A549 (cell line): ENCODE measurements around the gene TRDN. TPM values are rescaled to one million over a fixed set of nuclear protein-coding genes. Genes with fewer than 3 reads are reported as not detected.

Experiments used
- ATAC-seq, 2 experiments: fragments of 200-7000 bp in 1 of 2; fragments of >200 bp in 1 of 2; cut with Nextera tagmentation in 1 of 2; cut with Tn5 transposase in 1 of 2; 3 replicates each; pipeline versions ENCODE4 v1.8.0 to v1.9.1; 2018 to 2020; ENCODE audit warnings: mild to moderate bottlenecking in 1 of 2, moderate library complexity in 1 of 2
- CTCF ChIA-PET: fragments of 300-600 bp; sonication (Branson Sonifier 250); formaldehyde crosslinking; extraction: SDS; loops from one replicate; lab custom pipeline; 2021; ENCODE audit warnings: antibody characterized with exemption, inconsistent platforms; lab: Yijun Ruan, JAX
- POLR2A ChIA-PET: fragments of 350-600 bp; formaldehyde crosslinking; extraction: SDS; loops from one replicate; lab custom pipeline; 2021; ENCODE audit warnings: antibody characterized with exemption, inconsistent platforms; lab: Yijun Ruan, JAX
- DNase-seq, 2 experiments: peaks; one replicate each; pipeline versions ENCODE4 v3.0.0 to v3.0.0-alpha.2; 2011 to 2016; ENCODE audit warnings: low read depth in 1 of 2, low spot score in 1 of 2
- FAIRE-seq: peaks from 2 replicates; lab custom pipeline; 2011; peaks lifted over from hg19 to GRCh38; lab: Jason Lieb, UNC
- H3K27ac ChIP-seq, 2 experiments: fragments of >200 bp; sonication (Bioruptor Twin); formaldehyde crosslinking; 3 replicates each; pipeline ENCODE4 v1.5.1; 2016 to 2017
- H3K4me1 ChIP-seq: fragments of >200 bp; sonication (Bioruptor Twin); formaldehyde crosslinking; 3 replicates; pipeline ENCODE4 v1.6.1; 2016
- H3K4me2 ChIP-seq: fragments of >200 bp; sonication (Bioruptor Twin); formaldehyde crosslinking; 3 replicates; pipeline ENCODE4 v1.6.1; 2016
- H3K4me3 ChIP-seq: fragments of >200 bp; sonication (Bioruptor Twin); formaldehyde crosslinking; 3 replicates; pipeline ENCODE4 v1.5.1; 2016
- H3K9me3 ChIP-seq: fragments of >200 bp; sonication (Bioruptor Twin); formaldehyde crosslinking; 3 replicates; pipeline ENCODE4 v1.6.1; 2016
- ATOH8 ChIP-seq: fragments of 250-450 bp; sonication (Bioruptor Pico); IDR thresholded peaks from 2 replicates; pipeline ENCODE4 v1.5.0; 2020; ENCODE audit warnings: low read depth, mild to moderate bottlenecking, moderate library complexity
- BCL3 ChIP-seq: fragments of >200 bp; sonication (Bioruptor Twin); formaldehyde crosslinking; IDR thresholded peaks from 3 replicates; pipeline ENCODE4 v1.6.1; 2016
- E2F6 ChIP-seq: IDR thresholded peaks from 2 replicates; pipeline ENCODE4 v1.6.1; 2012; ENCODE audit warnings: low read depth, borderline replicate concordance
- FOSB ChIP-seq: fragments of 250-450 bp; sonication (Bioruptor Pico); IDR thresholded peaks from 2 replicates; pipeline ENCODE4 v1.5.0; 2020; ENCODE audit warnings: mild to moderate bottlenecking, moderate library complexity
- FOSL2 ChIP-seq, 2 experiments: fragments of 450-650 bp in 1 of 2; fragments of >200 bp in 1 of 2; sonication (Bioruptor Twin) in 1 of 2; formaldehyde crosslinking; IDR thresholded peaks; 2 replicates each; pipeline versions ENCODE4 v1.5.0 to v1.6.1; 2016 to 2020; ENCODE audit warnings: mild to moderate bottlenecking in 1 of 2, moderate library complexity in 1 of 2
- GATA3 ChIP-seq: IDR thresholded peaks from 2 replicates; pipeline ENCODE4 v1.6.1; 2012; ENCODE audit warnings: borderline replicate concordance
- HOXA7 ChIP-seq: fragments of 250-450 bp; sonication (Bioruptor Pico); IDR thresholded peaks from 2 replicates; pipeline ENCODE4 v1.5.0; 2020; ENCODE audit warnings: mild to moderate bottlenecking, moderate library complexity
- JUN ChIP-seq, 2 experiments: fragments of >200 bp; sonication (Bioruptor Twin); formaldehyde crosslinking; IDR thresholded peaks; 2 replicates in 1 of 2; 3 replicates in 1 of 2; pipeline ENCODE4 v1.6.1; 2016 to 2017
- NPAS2 ChIP-seq: fragments of 250-450 bp; sonication (Bioruptor Pico); IDR thresholded peaks from 2 replicates; pipeline ENCODE4 v1.8.0; 2022; ENCODE audit warnings: mild to moderate bottlenecking, moderate library complexity, borderline replicate concordance
- PBX3 ChIP-seq: IDR thresholded peaks from 2 replicates; pipeline ENCODE4 v1.6.1; 2012
- PHF8 ChIP-seq: fragments of 200-600 bp; sonication (generic); IDR thresholded peaks from 2 replicates; pipeline ENCODE4 v1.6.1; 2016; ENCODE audit warnings: low read depth, mild to moderate bottlenecking, antibody characterized with exemption, moderate library complexity, borderline replicate concordance
- POLR2AphosphoS2 ChIP-seq: conservative IDR thresholded peaks from 2 replicates; pipeline ENCODE4 v1.6.1; 2012; ENCODE audit warnings: low read length, improper control_type of control experiment, inconsistent platforms
- RAD21 ChIP-seq, 2 experiments: fragments of >200 bp in 1 of 2; sonication (Bioruptor Twin) in 1 of 2; formaldehyde crosslinking in 1 of 2; IDR thresholded peaks in 1 of 2; conservative IDR thresholded peaks in 1 of 2; 2 replicates in 1 of 2; 3 replicates in 1 of 2; pipeline ENCODE4 v1.6.1; 2012 to 2018; ENCODE audit warnings: inconsistent platforms in 1 of 2
- RCOR1 ChIP-seq: fragments of 150-350 bp; IDR thresholded peaks from 2 replicates; pipeline ENCODE4 v1.6.1; 2014; ENCODE audit warnings: antibody characterized with exemption, low read length, low read depth
- RNF2 ChIP-seq: fragments of 200-600 bp; sonication (generic); IDR thresholded peaks from 2 replicates; pipeline ENCODE4 v1.6.1; 2016; ENCODE audit warnings: low read depth, mild to moderate bottlenecking, antibody characterized with exemption, moderate library complexity, borderline replicate concordance
- ZC3H11A ChIP-seq: fragments of 450-650 bp; IDR thresholded peaks from 2 replicates; pipeline ENCODE4 v1.6.1; 2014; ENCODE audit warnings: antibody characterized with exemption, mild to moderate bottlenecking
- ZSCAN20 ChIP-seq: fragments of 250-450 bp; sonication (Bioruptor Pico); IDR thresholded peaks from 2 replicates; pipeline ENCODE4 v1.8.0; 2022; ENCODE audit warnings: mild to moderate bottlenecking, moderate library complexity
- whole genome bisulfite sequencing: methylation state at CpG from one replicate; pipeline ENCODE4 v1.1.6; 2017; ENCODE audit errors: missing lambda C conversion rate; 5-methylcytosine and 5-hydroxymethylcytosine counted together
- polyA plus RNA-seq, 4 experiments: library from polyadenylated mRNA; depleted of rRNA in 3 of 4; stranded (reverse); fragments of >200 nt; fragmentation: RNase III in 1 of 4; extraction: RNeasy Plus Mini Kit Qiagen cat#74134 plus additional on column Dnase treatment in 1 of 4; gene quantifications; 2 replicates in 3 of 4; 3 replicates in 1 of 4; pipeline ENCODE4 v1.2.3, GENCODE V29; 2011 to 2017
- TF ChIP-seq, protein P1 (sequence below): fragments of 200-600 bp; sonication (generic); IDR thresholded peaks from 2 replicates; pipeline ENCODE4 v1.6.1; 2016; ENCODE audit warnings: antibody characterized with exemption, mild to moderate bottlenecking, moderate library complexity
- TF ChIP-seq, protein P2 (sequence below): fragments of 250-450 bp; sonication (Bioruptor Pico); IDR thresholded peaks from 2 replicates; pipeline ENCODE4 v1.5.0; 2021; ENCODE audit warnings: mild to moderate bottlenecking, moderate library complexity, borderline replicate concordance
- TF ChIP-seq, protein P3 (sequence below): fragments of 450-650 bp; IDR thresholded peaks from 2 replicates; pipeline ENCODE4 v1.6.1; 2014; ENCODE audit warnings: antibody characterized with exemption
- TF ChIP-seq, protein P4 (sequence below): fragments of >200 bp; sonication (Bioruptor Twin); formaldehyde crosslinking; IDR thresholded peaks from 2 replicates; pipeline ENCODE4 v1.6.1; 2016

Gene TRDN
- polyA plus RNA-seq, 2 of the 4 experiments (the other 2 are of a cell fraction) = not detected

DNA sequence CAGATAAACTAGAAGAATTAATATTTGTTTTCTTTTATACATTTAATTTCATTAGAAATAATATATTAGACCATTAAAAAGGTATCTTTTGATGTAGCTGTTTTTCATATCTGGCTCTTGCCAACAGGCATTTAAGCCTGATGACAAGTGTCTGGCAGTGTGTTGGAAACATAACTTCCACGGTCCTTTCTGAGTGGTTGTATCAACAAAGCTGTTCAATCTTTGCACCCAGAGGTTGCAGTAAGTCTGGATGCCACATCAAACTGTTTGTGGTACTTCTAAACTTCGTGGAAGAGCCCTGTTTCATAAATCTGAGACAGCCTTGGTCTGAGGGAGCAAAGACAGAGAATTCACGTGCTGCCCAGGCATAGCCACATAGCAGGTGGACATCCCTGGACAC, 197.4 kb downstream of the TRDN start:
- no peak for ATAC-seq
- TF ChIP-seq PHF8 = no peak
- no peak for TF ChIP-seq RNF2
- TF ChIP-seq, protein P1, sequence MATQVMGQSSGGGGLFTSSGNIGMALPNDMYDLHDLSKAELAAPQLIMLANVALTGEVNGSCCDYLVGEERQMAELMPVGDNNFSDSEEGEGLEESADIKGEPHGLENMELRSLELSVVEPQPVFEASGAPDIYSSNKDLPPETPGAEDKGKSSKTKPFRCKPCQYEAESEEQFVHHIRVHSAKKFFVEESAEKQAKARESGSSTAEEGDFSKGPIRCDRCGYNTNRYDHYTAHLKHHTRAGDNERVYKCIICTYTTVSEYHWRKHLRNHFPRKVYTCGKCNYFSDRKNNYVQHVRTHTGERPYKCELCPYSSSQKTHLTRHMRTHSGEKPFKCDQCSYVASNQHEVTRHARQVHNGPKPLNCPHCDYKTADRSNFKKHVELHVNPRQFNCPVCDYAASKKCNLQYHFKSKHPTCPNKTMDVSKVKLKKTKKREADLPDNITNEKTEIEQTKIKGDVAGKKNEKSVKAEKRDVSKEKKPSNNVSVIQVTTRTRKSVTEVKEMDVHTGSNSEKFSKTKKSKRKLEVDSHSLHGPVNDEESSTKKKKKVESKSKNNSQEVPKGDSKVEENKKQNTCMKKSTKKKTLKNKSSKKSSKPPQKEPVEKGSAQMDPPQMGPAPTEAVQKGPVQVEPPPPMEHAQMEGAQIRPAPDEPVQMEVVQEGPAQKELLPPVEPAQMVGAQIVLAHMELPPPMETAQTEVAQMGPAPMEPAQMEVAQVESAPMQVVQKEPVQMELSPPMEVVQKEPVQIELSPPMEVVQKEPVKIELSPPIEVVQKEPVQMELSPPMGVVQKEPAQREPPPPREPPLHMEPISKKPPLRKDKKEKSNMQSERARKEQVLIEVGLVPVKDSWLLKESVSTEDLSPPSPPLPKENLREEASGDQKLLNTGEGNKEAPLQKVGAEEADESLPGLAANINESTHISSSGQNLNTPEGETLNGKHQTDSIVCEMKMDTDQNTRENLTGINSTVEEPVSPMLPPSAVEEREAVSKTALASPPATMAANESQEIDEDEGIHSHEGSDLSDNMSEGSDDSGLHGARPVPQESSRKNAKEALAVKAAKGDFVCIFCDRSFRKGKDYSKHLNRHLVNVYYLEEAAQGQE = no peak
- TF ChIP-seq ZSCAN20 (CRISPR knock-in tag) = no peak
- TF ChIP-seq ATOH8 (CRISPR knock-in tag) = no peak
- TF ChIP-seq PBX3 = no peak
- no peak for TF ChIP-seq ZC3H11A
- no peak for TF ChIP-seq POLR2AphosphoS2
- TF ChIP-seq RAD21 (conservative IDR thresholded peaks at IDR 0.05 in 1 of 2, IDR thresholded peaks at IDR 0.05 in 1 of 2) = no peak
- TF ChIP-seq, protein P2, sequence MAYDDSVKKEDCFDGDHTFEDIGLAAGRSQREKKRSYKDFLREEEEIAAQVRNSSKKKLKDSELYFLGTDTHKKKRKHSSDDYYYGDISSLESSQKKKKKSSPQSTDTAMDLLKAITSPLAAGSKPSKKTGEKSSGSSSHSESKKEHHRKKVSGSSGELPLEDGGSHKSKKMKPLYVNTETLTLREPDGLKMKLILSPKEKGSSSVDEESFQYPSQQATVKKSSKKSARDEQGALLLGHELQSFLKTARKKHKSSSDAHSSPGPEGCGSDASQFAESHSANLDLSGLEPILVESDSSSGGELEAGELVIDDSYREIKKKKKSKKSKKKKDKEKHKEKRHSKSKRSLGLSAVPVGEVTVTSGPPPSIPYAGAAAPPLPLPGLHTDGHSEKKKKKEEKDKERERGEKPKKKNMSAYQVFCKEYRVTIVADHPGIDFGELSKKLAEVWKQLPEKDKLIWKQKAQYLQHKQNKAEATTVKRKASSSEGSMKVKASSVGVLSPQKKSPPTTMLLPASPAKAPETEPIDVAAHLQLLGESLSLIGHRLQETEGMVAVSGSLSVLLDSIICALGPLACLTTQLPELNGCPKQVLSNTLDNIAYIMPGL = no peak
- no peak for TF ChIP-seq FOSB (CRISPR knock-in tag)
- no peak for TF ChIP-seq NPAS2 (CRISPR knock-in tag)
- no peak for TF ChIP-seq BCL3
- 11% methylated on average over 3 of the region's 3 CpGs for WGBS
- FAIRE-seq = no peak
- no peaks in the 10 kb centered on the region for H3K9me3 ChIP-seq
- POLR2A ChIA-PET = no interaction called here
- H3K4me2 ChIP-seq = no peak overlapping the region
- no peak for DNase-seq
- H3K4me1 ChIP-seq = no peaks in the 10 kb centered on the region
- no peak overlapping the region for H3K4me3 ChIP-seq
- H3K27ac ChIP-seq = no peak overlapping the region
- CTCF ChIA-PET = no interaction called here

DNA sequence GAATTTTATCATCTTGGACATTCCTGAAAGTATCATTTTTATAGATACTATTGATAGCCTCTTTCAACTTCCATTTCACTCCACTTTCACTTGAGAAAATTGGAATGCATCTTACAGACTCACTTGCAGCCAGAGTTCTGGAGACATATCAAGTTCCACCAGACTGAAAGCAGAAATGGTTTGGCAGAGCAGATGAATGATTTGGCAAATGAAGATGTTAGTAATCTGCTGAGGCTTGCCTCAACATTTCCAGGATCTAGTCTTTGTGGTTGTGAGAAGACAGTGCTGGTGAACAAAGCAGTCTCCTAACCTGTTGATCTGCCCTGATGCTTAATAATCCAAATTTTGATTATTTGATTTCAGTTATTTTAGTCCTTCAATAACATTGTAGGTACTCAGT, 202.6 kb downstream of the TRDN start:
- POLR2A ChIA-PET = no interaction called here
- FAIRE-seq = no peak
- no peak for DNase-seq
- H3K9me3 ChIP-seq = no peaks in the 10 kb centered on the region
- H3K4me3 ChIP-seq = no peak overlapping the region
- no peak for ATAC-seq
- CTCF ChIA-PET = no interaction called here
- H3K27ac ChIP-seq = no peak overlapping the region
- no peak overlapping the region for H3K4me2 ChIP-seq
- no peaks in the 10 kb centered on the region for H3K4me1 ChIP-seq
- TF ChIP-seq FOSL2 (IDR thresholded peaks at IDR 0.05) = no peak
- TF ChIP-seq FOSL2 (CRISPR knock-in tag; IDR thresholded peaks at IDR 0.05) = no peak
- TF ChIP-seq, protein P3, sequence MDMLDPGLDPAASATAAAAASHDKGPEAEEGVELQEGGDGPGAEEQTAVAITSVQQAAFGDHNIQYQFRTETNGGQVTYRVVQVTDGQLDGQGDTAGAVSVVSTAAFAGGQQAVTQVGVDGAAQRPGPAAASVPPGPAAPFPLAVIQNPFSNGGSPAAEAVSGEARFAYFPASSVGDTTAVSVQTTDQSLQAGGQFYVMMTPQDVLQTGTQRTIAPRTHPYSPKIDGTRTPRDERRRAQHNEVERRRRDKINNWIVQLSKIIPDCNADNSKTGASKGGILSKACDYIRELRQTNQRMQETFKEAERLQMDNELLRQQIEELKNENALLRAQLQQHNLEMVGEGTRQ = no peak
- no peak for TF ChIP-seq RCOR1
- no peak for TF ChIP-seq JUN (IDR thresholded peaks at IDR 0.05)
- TF ChIP-seq, protein P4, sequence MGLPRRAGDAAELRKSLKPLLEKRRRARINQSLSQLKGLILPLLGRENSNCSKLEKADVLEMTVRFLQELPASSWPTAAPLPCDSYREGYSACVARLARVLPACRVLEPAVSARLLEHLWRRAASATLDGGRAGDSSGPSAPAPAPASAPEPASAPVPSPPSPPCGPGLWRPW = no peak
- no peak for TF ChIP-seq NPAS2 (CRISPR knock-in tag)
- TF ChIP-seq, protein P2 = no peak
- TF ChIP-seq E2F6 = no peak
- TF ChIP-seq PBX3 = no peak
- no peak for TF ChIP-seq GATA3
- no peak for TF ChIP-seq HOXA7 (CRISPR knock-in tag)
